Activated B cell treated with CpG ODN at 0.5 μM for 24 hours (primary cell): ENCODE data around the gene VAV2. TPM values are rescaled to one million over a fixed set of nuclear protein-coding genes. Genes with fewer than 3 reads are reported as not detected.

Experiments used
- ATAC-seq: fragments of 200-7000 bp; cut with Tn5 transposase; one replicate; pipeline ENCODE4 v1.10.0; 2021; ENCODE audit warnings: low read depth, mild to moderate bottlenecking, moderate library complexity
- CTCF ChIA-PET: fragments of 350-600 bp; sonication (Branson Sonifier 250); formaldehyde crosslinking; loops from one replicate; lab custom pipeline; 2021; ENCODE audit warnings: antibody characterized with exemption; lab: Charles Lee
- POLR2A ChIA-PET: fragments of 350-600 bp; sonication (Branson Sonifier 250); formaldehyde crosslinking; loops from one replicate; lab custom pipeline; 2021; ENCODE audit warnings: antibody characterized with exemption; lab: Charles Lee
- DNase-seq: peaks from one replicate; pipeline ENCODE4 v3.0.0; 2022
- H3K27ac Mint-ChIP-seq: one replicate; pipeline ENCODE4 v1.8.0; 2020; ENCODE audit warnings: mixed read lengths
- H3K27me3 Mint-ChIP-seq: one replicate; pipeline ENCODE4 v1.8.0; 2021; ENCODE audit warnings: mixed read lengths
- H3K36me3 Mint-ChIP-seq: one replicate; pipeline ENCODE4 v1.8.0; 2021; ENCODE audit warnings: low read depth, mixed read lengths
- H3K4me1 Mint-ChIP-seq: one replicate; pipeline ENCODE4 v1.8.0; 2021; ENCODE audit warnings: mixed read lengths
- H3K4me3 Mint-ChIP-seq: one replicate; pipeline ENCODE4 v1.8.0; 2020; ENCODE audit warnings: mild to moderate bottlenecking, mixed read lengths
- H3K9me3 Mint-ChIP-seq: one replicate; pipeline ENCODE4 v1.8.0; 2020; ENCODE audit warnings: mixed read lengths
- CTCF ChIP-seq: fragments of 200-600 bp; IDR thresholded peaks from one replicate; pipeline ENCODE4 v1.8.0; 2022; ENCODE audit warnings: antibody characterized with exemption, mild to moderate bottlenecking
- intact Hi-C: fragments of 100-400 bp; cut with micrococcal nuclease; formaldehyde crosslinking; loops from one replicate; pipeline ENCODE4 v1.15.1; 2024
- total RNA-seq: library from RNA; stranded (reverse); gene quantifications from 2 replicates; pipeline ENCODE4 v1.2.3, GENCODE V29; 2022

The VAV2 gene
- total RNA-seq, 1 donor from 2014 or later, result 99.6 TPM

DNA sequence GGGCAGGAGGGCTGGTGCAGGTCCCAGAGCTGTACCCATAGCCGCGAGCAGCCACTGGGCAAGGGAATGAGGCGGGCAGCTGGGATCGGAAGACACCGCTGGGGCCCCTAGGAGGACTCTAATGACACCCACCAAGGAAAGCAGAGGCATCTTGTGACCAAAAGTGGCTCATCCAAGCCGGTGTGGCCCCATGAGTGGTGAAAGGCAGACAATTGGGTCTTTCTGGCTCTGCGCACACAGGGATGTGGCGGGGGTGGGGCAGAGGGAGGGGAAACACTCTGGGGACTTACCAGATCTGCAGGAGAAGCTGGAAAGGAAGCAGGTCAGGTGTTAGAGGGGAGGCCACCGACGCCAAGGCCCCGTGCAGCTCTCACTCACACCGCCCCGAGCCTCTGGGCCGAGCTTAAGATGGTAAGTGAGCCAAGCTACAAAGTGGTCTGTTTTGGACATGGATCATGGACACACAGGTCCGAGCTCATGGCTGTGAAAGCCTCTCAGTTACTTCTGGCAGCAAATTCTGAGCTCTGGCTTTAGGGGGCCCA, 211.6 kb downstream of the VAV2 start:
- no peaks in the 10 kb centered on the region for H3K9me3 Mint-ChIP-seq
- peaks cover 67% of the 10 kb centered on the region for H3K36me3 Mint-ChIP-seq
- CTCF ChIA-PET, result interaction anchor here (1.1 to 8.9 kb wide), 5 partner anchors 9 to 319 kb away, joined by 3 to 220 read pairs (median 8); no protein-coding TSS in a partner anchor
- POLR2A ChIA-PET, result interaction anchor here (1.0 kb wide), 1 partner anchor 213 kb away, joined by 3 read pairs; no protein-coding TSS in a partner anchor
- DNase-seq (no peak), ATAC-seq (no peak)
- H3K27me3 Mint-ChIP-seq, result no peaks in the 10 kb centered on the region
- TF ChIP-seq CTCF, result no peak
- intact Hi-C loops, result loop anchor here (10.0 kb wide), 1 partner anchor 94 kb away; no protein-coding TSS in a partner anchor
- peaks cover 41% of the 10 kb centered on the region for H3K4me1 Mint-ChIP-seq
- no peak overlapping the region for H3K4me3 Mint-ChIP-seq
- no peak overlapping the region for H3K27ac Mint-ChIP-seq

GRCh38 chr9:133779516-133780403, 212.4 kb downstream of the VAV2 start:
- intact Hi-C loops, result loop anchor here (10.0 kb wide), 1 partner anchor 95 kb away; no protein-coding TSS in a partner anchor
- TF ChIP-seq CTCF, result no peak
- Mint-ChIP-seq H3K27ac (no peak overlapping the region), H3K4me1 (peaks cover 33% of the 10 kb centered on the region), H3K36me3 (peaks cover 68% of the 10 kb centered on the region), H3K4me3 (no peak overlapping the region), H3K9me3 (no peaks in the 10 kb centered on the region), H3K27me3 (no peaks in the 10 kb centered on the region)
- DNase-seq, result no peak
- ChIA-PET CTCF (interaction anchor here (1.1 to 8.9 kb wide), 5 partner anchors 10 to 320 kb away, joined by 3 to 220 read pairs (median 8); no protein-coding TSS in a partner anchor), POLR2A (interaction anchor here (1.0 kb wide), 1 partner anchor 214 kb away, joined by 3 read pairs; no protein-coding TSS in a partner anchor)
- no peak for ATAC-seq

GRCh38 chr9:133779081-133779480, 213.0 kb downstream of the VAV2 start:
- CTCF ChIA-PET, result interaction anchor here (8.9 kb wide), 1 partner anchor 216 kb away, joined by 220 read pairs; no protein-coding TSS in a partner anchor
- ATAC-seq (no peak), DNase-seq (no peak)
- H3K9me3 Mint-ChIP-seq, result peaks cover 2% of the 10 kb centered on the region
- no peak for TF ChIP-seq CTCF
- intact Hi-C loops, result no loop called here
- no peaks in the 10 kb centered on the region for H3K27me3 Mint-ChIP-seq
- POLR2A ChIA-PET, result no interaction called here
- peaks cover 27% of the 10 kb centered on the region for H3K4me1 Mint-ChIP-seq
- H3K4me3 Mint-ChIP-seq, result no peak overlapping the region
- no peak overlapping the region for H3K27ac Mint-ChIP-seq
- H3K36me3 Mint-ChIP-seq, result peaks cover 69% of the 10 kb centered on the region

- H3K27ac Mint-ChIP-seq, result no peak overlapping the region
- peaks cover 3% of the 10 kb centered on the region for H3K9me3 Mint-ChIP-seq
- ChIA-PET POLR2A (no interaction called here), CTCF (interaction anchor here (8.9 kb wide), 1 partner anchor 217 kb away, joined by 220 read pairs; no protein-coding TSS in a partner anchor)
- peaks cover 21% of the 10 kb centered on the region for H3K4me1 Mint-ChIP-seq
- intact Hi-C loops, result no loop called here
- DNase-seq, result no peak
- no peaks in the 10 kb centered on the region for H3K27me3 Mint-ChIP-seq
- no peak overlapping the region for H3K4me3 Mint-ChIP-seq
- no peak for TF ChIP-seq CTCF
- no peak for ATAC-seq
- H3K36me3 Mint-ChIP-seq, result peaks cover 72% of the 10 kb centered on the region
Measured at GRCh38 chr9:133778336-133779013, 213.6 kb downstream of the VAV2 start.
